Activated naive CD8-positive, alpha-beta T cell (primary cell): Measurements from ENCODE around the gene TMEM243.

Experiments
- H3K27ac Mint-ChIP-seq: one replicate; pipeline ENCODE4 v1.8.0; 2021; ENCODE audit warnings: mixed read lengths
- H3K27me3 Mint-ChIP-seq: one replicate; pipeline ENCODE4 v1.8.0; 2021; ENCODE audit warnings: mixed read lengths
- H3K36me3 Mint-ChIP-seq: one replicate; pipeline ENCODE4 v1.8.0; 2021; ENCODE audit warnings: mixed read lengths
- H3K4me1 Mint-ChIP-seq: one replicate; pipeline ENCODE4 v1.8.0; 2021; ENCODE audit warnings: low read depth, mixed read lengths
- H3K4me3 Mint-ChIP-seq: one replicate; pipeline ENCODE4 v1.8.0; 2021; ENCODE audit warnings: mild to moderate bottlenecking, mixed read lengths
- H3K9me3 Mint-ChIP-seq: one replicate; pipeline ENCODE4 v1.8.0; 2021; ENCODE audit warnings: low read depth, mixed read lengths

The TMEM243 gene

DNA sequence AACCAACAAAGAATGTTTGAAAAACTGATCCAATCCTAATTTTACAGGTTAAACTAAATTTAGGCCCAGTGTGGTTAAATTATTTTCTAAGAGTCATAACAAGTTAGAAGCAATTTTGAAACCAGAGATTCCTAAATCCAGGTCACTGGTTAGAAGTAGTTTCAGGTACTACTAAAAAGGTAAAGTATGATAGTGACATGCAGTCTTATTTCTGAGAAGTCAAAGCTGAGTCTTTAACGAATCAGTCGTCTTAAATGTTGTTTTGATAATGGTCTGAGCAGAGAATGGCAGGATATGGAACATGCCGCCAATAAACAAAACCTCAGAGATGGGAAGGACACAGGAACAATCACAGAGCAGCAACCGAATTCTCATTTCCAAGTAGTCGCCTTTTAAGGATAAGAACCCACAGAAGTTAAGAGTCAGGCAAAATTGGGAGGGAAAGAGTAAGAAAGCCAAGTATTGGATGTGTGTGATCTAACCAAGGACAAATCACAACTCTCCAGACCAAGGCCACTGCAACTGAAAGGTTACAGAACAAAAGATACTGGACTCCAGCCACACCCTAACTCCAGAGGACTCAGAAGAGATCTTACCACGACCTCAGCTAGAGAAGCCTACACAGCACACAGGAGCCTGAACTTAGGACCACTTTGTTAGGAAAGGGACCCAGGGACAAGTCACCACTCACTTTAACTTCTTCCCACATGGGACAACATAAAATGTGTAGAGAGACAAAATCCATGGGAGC, 19.7 kb downstream of the TMEM243 start:
- Mint-ChIP-seq H3K27ac (peak overlapping the region; percentile 81), H3K9me3 (peaks cover 10% of the 10 kb centered on the region), H3K4me1 (peaks cover 69% of the 10 kb centered on the region), H3K27me3 (no peaks in the 10 kb centered on the region), H3K36me3 (peaks cover 39% of the 10 kb centered on the region), H3K4me3 (peak overlapping the region; percentile 2)

- Mint-ChIP-seq H3K4me1 (peaks cover 72% of the 10 kb centered on the region), H3K9me3 (peaks cover 10% of the 10 kb centered on the region), H3K27me3 (no peaks in the 10 kb centered on the region), H3K4me3 (no peak overlapping the region), H3K36me3 (peaks cover 37% of the 10 kb centered on the region), H3K27ac (peak overlapping the region; percentile 81)
Measured at GRCh38 chr7:87199241-87199640, 20.3 kb downstream of the TMEM243 start.

GRCh38 chr7:87193912-87194311, 25.6 kb downstream of the TMEM243 start:
- peak overlapping the region; percentile 75 for H3K27ac Mint-ChIP-seq
- H3K27me3 Mint-ChIP-seq = no peaks in the 10 kb centered on the region
- no peak overlapping the region for H3K4me3 Mint-ChIP-seq
- no peaks in the 10 kb centered on the region for H3K9me3 Mint-ChIP-seq
- peaks cover 21% of the 10 kb centered on the region for H3K36me3 Mint-ChIP-seq
- H3K4me1 Mint-ChIP-seq = peaks cover 51% of the 10 kb centered on the region

GRCh38 chr7:87192784-87193487, 26.6 kb downstream of the TMEM243 start:
- Mint-ChIP-seq H3K4me3 (no peak overlapping the region), H3K36me3 (peaks cover 23% of the 10 kb centered on the region), H3K27me3 (no peaks in the 10 kb centered on the region), H3K9me3 (no peaks in the 10 kb centered on the region), H3K27ac (peak overlapping the region; percentile 75), H3K4me1 (peaks cover 48% of the 10 kb centered on the region)

- H3K36me3 Mint-ChIP-seq = peaks cover 24% of the 10 kb centered on the region
- peak overlapping the region; percentile 72 for H3K27ac Mint-ChIP-seq
- no peaks in the 10 kb centered on the region for H3K9me3 Mint-ChIP-seq
- H3K4me3 Mint-ChIP-seq = no peak overlapping the region
- H3K4me1 Mint-ChIP-seq = peaks cover 45% of the 10 kb centered on the region
- H3K27me3 Mint-ChIP-seq = no peaks in the 10 kb centered on the region
Measured at GRCh38 chr7:87190783-87191182, 28.7 kb downstream of the TMEM243 start.

DNA sequence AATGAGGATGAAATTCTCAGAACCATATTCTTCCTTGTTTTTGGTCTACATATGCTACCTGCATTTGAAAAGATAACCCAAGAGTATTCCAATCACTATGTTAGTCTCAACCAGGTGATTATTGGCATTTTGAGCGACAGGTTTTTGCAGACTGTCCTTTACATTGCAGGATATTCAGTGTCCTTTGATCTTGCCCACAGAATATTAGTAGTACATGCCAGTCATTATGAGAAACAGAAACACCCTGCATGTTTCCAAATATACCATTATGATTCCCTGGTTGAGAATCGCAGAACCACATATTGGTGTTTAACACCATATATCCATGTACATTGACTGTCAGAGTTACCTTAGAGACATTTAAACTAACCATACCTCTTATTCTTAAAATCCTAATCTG, 30.6 kb downstream of the TMEM243 start:
- peaks cover 44% of the 10 kb centered on the region for H3K4me1 Mint-ChIP-seq
- no peak overlapping the region for H3K4me3 Mint-ChIP-seq
- no peaks in the 10 kb centered on the region for H3K27me3 Mint-ChIP-seq
- peak overlapping the region; percentile 72 for H3K27ac Mint-ChIP-seq
- peaks cover 35% of the 10 kb centered on the region for H3K36me3 Mint-ChIP-seq
- no peaks in the 10 kb centered on the region for H3K9me3 Mint-ChIP-seq

DNA sequence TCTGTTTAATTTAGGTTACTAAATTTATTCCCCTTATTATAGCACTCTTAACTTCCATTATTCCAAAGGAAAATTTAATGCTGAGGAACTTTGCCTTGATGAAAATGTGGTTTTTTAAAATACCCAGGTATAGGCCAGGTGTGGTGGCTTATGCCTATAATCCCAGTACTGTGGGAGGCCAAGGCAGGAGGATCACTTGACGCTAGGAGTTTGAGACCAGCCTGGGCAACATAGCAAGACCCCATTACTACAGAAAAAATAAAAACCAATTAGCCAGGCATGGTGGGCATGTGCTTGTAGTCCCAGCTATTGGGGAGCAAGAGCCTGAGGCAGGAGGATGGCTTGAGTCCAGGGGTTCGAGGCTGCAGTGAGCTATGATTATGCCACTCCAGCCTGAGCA, 32.4 kb downstream of the TMEM243 start:
- Mint-ChIP-seq H3K27ac (no peak overlapping the region), H3K9me3 (no peaks in the 10 kb centered on the region)

GRCh38 chr7:87179180-87179579, 40.4 kb downstream of the TMEM243 start:
- Mint-ChIP-seq H3K27me3 (no peaks in the 10 kb centered on the region), H3K4me3 (no peak overlapping the region), H3K9me3 (no peaks in the 10 kb centered on the region), H3K4me1 (peaks cover 41% of the 10 kb centered on the region), H3K36me3 (peaks cover 11% of the 10 kb centered on the region), H3K27ac (peak overlapping the region; percentile 54)

More for the DNA sequence above, 32.4 kb downstream of the TMEM243 start:
- Mint-ChIP-seq H3K27me3 (no peaks in the 10 kb centered on the region), H3K4me3 (no peak overlapping the region), H3K4me1 (peaks cover 46% of the 10 kb centered on the region), H3K36me3 (peaks cover 40% of the 10 kb centered on the region)

DNA sequence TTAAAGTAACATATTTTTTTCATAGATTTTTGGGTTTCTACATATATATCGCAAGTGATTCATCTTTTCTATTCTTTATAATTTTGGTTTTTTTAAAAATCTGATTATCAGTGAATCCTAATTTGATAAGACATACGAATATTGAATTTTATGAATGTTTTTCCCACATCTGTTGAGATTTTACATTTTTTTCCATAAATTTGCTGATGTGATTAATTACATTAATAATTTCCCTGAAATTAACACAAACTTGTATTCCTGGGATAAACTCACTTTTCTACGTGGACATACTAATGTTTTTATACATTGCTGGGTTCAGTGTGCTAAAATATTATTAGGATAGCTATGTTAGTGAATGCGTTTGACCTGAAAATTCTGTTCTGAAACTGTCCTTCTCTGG, 41.2 kb downstream of the TMEM243 start:
- Mint-ChIP-seq H3K36me3 (peaks cover 9% of the 10 kb centered on the region), H3K27me3 (no peaks in the 10 kb centered on the region), H3K9me3 (no peaks in the 10 kb centered on the region), H3K27ac (no peak overlapping the region), H3K4me1 (peaks cover 39% of the 10 kb centered on the region), H3K4me3 (no peak overlapping the region)

- H3K36me3 Mint-ChIP-seq = peaks cover 7% of the 10 kb centered on the region
- peaks cover 31% of the 10 kb centered on the region for H3K4me1 Mint-ChIP-seq
- no peak overlapping the region for H3K27ac Mint-ChIP-seq
- H3K4me3 Mint-ChIP-seq = no peak overlapping the region
- H3K27me3 Mint-ChIP-seq = no peaks in the 10 kb centered on the region
- H3K9me3 Mint-ChIP-seq = no peaks in the 10 kb centered on the region
Measured at GRCh38 chr7:87173471-87173870, 46.1 kb downstream of the TMEM243 start.

GRCh38 chr7:87171282-87171934, 48.1 kb downstream of the TMEM243 start:
- peaks cover 7% of the 10 kb centered on the region for H3K36me3 Mint-ChIP-seq
- no peaks in the 10 kb centered on the region for H3K27me3 Mint-ChIP-seq
- no peaks in the 10 kb centered on the region for H3K9me3 Mint-ChIP-seq
- peaks cover 23% of the 10 kb centered on the region for H3K4me1 Mint-ChIP-seq
- no peak overlapping the region for H3K4me3 Mint-ChIP-seq
- no peak overlapping the region for H3K27ac Mint-ChIP-seq

GRCh38 chr7:87170828-87171227, 48.7 kb downstream of the TMEM243 start:
- Mint-ChIP-seq H3K27me3 (no peaks in the 10 kb centered on the region), H3K4me3 (no peak overlapping the region), H3K4me1 (peaks cover 21% of the 10 kb centered on the region), H3K9me3 (no peaks in the 10 kb centered on the region), H3K36me3 (peaks cover 7% of the 10 kb centered on the region), H3K27ac (peak overlapping the region; percentile 23)

- H3K36me3 Mint-ChIP-seq = peaks cover 4% of the 10 kb centered on the region
- no peak overlapping the region for H3K27ac Mint-ChIP-seq
- H3K27me3 Mint-ChIP-seq = no peaks in the 10 kb centered on the region
- no peak overlapping the region for H3K4me3 Mint-ChIP-seq
- peaks cover 37% of the 10 kb centered on the region for H3K4me1 Mint-ChIP-seq
- H3K9me3 Mint-ChIP-seq = no peaks in the 10 kb centered on the region
Measured at GRCh38 chr7:87164433-87164832, 55.1 kb downstream of the TMEM243 start.

GRCh38 chr7:87159538-87159937, 60.0 kb downstream of the TMEM243 start:
- H3K27me3 Mint-ChIP-seq = no peaks in the 10 kb centered on the region
- no peaks in the 10 kb centered on the region for H3K9me3 Mint-ChIP-seq
- H3K27ac Mint-ChIP-seq = no peak overlapping the region
- no peak overlapping the region for H3K4me3 Mint-ChIP-seq
- peaks cover 6% of the 10 kb centered on the region for H3K36me3 Mint-ChIP-seq
- peaks cover 71% of the 10 kb centered on the region for H3K4me1 Mint-ChIP-seq

DNA sequence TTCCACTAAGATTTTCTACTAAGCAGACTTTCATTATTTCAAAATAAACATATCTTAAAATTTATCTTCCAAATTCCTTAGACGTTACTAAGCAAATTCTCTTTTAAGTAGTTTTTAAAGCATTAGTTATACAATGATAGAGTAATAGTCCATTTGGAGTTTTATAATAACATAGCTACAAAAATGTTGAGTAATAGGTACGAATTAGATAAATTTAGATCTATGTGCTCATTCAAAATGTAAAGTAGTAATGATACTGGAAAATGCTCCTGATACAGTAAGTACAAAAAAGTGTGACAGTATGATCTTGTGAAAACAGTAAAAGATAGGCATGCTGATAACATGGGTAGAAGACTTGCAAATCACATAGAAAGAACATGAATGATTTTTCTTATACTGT, 62.8 kb downstream of the TMEM243 start:
- peaks cover 6% of the 10 kb centered on the region for H3K36me3 Mint-ChIP-seq
- no peaks in the 10 kb centered on the region for H3K27me3 Mint-ChIP-seq
- no peaks in the 10 kb centered on the region for H3K9me3 Mint-ChIP-seq
- H3K27ac Mint-ChIP-seq = peak overlapping the region; percentile 41
- H3K4me3 Mint-ChIP-seq = peak overlapping the region; percentile 2
- peaks cover 73% of the 10 kb centered on the region for H3K4me1 Mint-ChIP-seq
